Measurements from ENCODE around the gene FOXE1.

The FOXE1 gene

GRCh38 chr9:97863314-97863713 lies 10.3 kb downstream of the FOXE1 start:
- no peaks in the 10 kb centered on the region for H3K36me3 ChIP-seq (ENCODE audit: control insufficient read depth in 2 of 2, insufficient read depth in 1 of 2, low read length in 2 of 2)
- no peaks in the 10 kb centered on the region for H3K9me3 ChIP-seq (ENCODE audit: control insufficient read depth, insufficient read depth, low read depth, low read length)
- POLR2A ChIA-PET: interaction anchor here (1.2 kb wide), 1 partner anchor 10 kb away, joined by 6 read pairs; no protein-coding TSS in a partner anchor
- CTCF ChIA-PET: interaction anchor here (0.8 to 2.5 kb wide), 2 partner anchors 9 to 27 kb away, joined by 4 to 9 read pairs; no protein-coding TSS in a partner anchor
- H3K4me3 ChIP-seq (ENCODE audit: low read depth, low read length): no peak overlapping the region
- no peaks in the 10 kb centered on the region for H3K4me1 ChIP-seq (ENCODE audit: control insufficient read depth, insufficient read depth, low read length)
- no peak overlapping the region for H3K27ac ChIP-seq (ENCODE audit: extremely low read depth, low read depth, low read length)
- no peak for TF ChIP-seq ZNF530 (tag by site-specific recombination; IDR thresholded peaks at IDR 0.05; ENCODE audit: low read depth)
- no peak for TF ChIP-seq BCL11B (tag by site-specific recombination; IDR thresholded peaks at IDR 0.05; ENCODE audit: low read depth)
- TF ChIP-seq ZNF426 (tag by site-specific recombination; IDR thresholded peaks at IDR 0.05): no peak
- TF ChIP-seq ZNF558 (tag by site-specific recombination; IDR thresholded peaks at IDR 0.05): no peak
- TF ChIP-seq ZXDB (tag by site-specific recombination; IDR thresholded peaks at IDR 0.05): no peak
- TF ChIP-seq ZNF311 (tag by site-specific recombination; IDR thresholded peaks at IDR 0.05; ENCODE audit: borderline replicate concordance): no peak
- TF ChIP-seq ZNF214 (tag by site-specific recombination; IDR thresholded peaks at IDR 0.05; ENCODE audit: borderline replicate concordance): no peak
- TF ChIP-seq ZNF114 (tag by site-specific recombination; IDR thresholded peaks at IDR 0.05): no peak
- no peak for TF ChIP-seq ZNF184 (tag by site-specific recombination; IDR thresholded peaks at IDR 0.05)
- no peak for TF ChIP-seq ZNF561 (tag by site-specific recombination; IDR thresholded peaks at IDR 0.05; ENCODE audit: borderline replicate concordance)
- no peak for TF ChIP-seq ZNF121 (tag by site-specific recombination; IDR thresholded peaks at IDR 0.05)
- no peak for TF ChIP-seq ZNF2 (tag by site-specific recombination; IDR thresholded peaks at IDR 0.05)
- TF ChIP-seq ZNF302 (tag by site-specific recombination; IDR thresholded peaks at IDR 0.05; ENCODE audit: low read depth): no peak
- no peak for TF ChIP-seq ZNF548 (tag by site-specific recombination; IDR thresholded peaks at IDR 0.05)
- TF ChIP-seq SETDB1 (IDR thresholded peaks at IDR 0.05; ENCODE audit: insufficient read length, low read length): no peak
- TF ChIP-seq OSR2 (tag by site-specific recombination; IDR thresholded peaks at IDR 0.05): no peak

- no peaks in the 10 kb centered on the region for H3K9me3 ChIP-seq (ENCODE audit: control insufficient read depth, insufficient read depth, low read depth, low read length)
- no peak overlapping the region for H3K4me3 ChIP-seq (ENCODE audit: low read depth, low read length)
- no peaks in the 10 kb centered on the region for H3K36me3 ChIP-seq (ENCODE audit: control insufficient read depth in 2 of 2, insufficient read depth in 1 of 2, low read length in 2 of 2)
- no peak overlapping the region for H3K27ac ChIP-seq (ENCODE audit: extremely low read depth, low read depth, low read length)
- no peaks in the 10 kb centered on the region for H3K4me1 ChIP-seq (ENCODE audit: control insufficient read depth, insufficient read depth, low read length)
- TF ChIP-seq KLF16 (tag by site-specific recombination; IDR thresholded peaks at IDR 0.05): no peak
- TF ChIP-seq SP2 (tag by site-specific recombination; IDR thresholded peaks at IDR 0.05): no peak
- TF ChIP-seq ZNF146 (tag by site-specific recombination; IDR thresholded peaks at IDR 0.05): no peak
- TF ChIP-seq ZNF132 (tag by site-specific recombination; IDR thresholded peaks at IDR 0.05; ENCODE audit: borderline replicate concordance): no peak
- no peak for TF ChIP-seq ZNF114 (tag by site-specific recombination; IDR thresholded peaks at IDR 0.05)
- no peak for TF ChIP-seq ZNF404 (tag by site-specific recombination; IDR thresholded peaks at IDR 0.05)
- no peak for TF ChIP-seq ZNF624 (tag by site-specific recombination; IDR thresholded peaks at IDR 0.05)
- TF ChIP-seq ZNF76 (tag by site-specific recombination; IDR thresholded peaks at IDR 0.05; ENCODE audit: borderline replicate concordance, low read depth): no peak
- no peak for TF ChIP-seq ZNF223 (tag by site-specific recombination; IDR thresholded peaks at IDR 0.05)
- no peak for TF ChIP-seq ZNF530 (tag by site-specific recombination; IDR thresholded peaks at IDR 0.05; ENCODE audit: low read depth)
- TF ChIP-seq BCL11B (tag by site-specific recombination; IDR thresholded peaks at IDR 0.05; ENCODE audit: low read depth): no peak
- TF ChIP-seq ZNF112 (tag by site-specific recombination; IDR thresholded peaks at IDR 0.05): no peak
- TF ChIP-seq BCL6B (tag by site-specific recombination; IDR thresholded peaks at IDR 0.05): no peak
- TF ChIP-seq ZSCAN16 (tag by site-specific recombination; IDR thresholded peaks at IDR 0.05): no peak
- no peak for TF ChIP-seq OVOL3 (tag by site-specific recombination; IDR thresholded peaks at IDR 0.05)
- TF ChIP-seq, protein P1, sequence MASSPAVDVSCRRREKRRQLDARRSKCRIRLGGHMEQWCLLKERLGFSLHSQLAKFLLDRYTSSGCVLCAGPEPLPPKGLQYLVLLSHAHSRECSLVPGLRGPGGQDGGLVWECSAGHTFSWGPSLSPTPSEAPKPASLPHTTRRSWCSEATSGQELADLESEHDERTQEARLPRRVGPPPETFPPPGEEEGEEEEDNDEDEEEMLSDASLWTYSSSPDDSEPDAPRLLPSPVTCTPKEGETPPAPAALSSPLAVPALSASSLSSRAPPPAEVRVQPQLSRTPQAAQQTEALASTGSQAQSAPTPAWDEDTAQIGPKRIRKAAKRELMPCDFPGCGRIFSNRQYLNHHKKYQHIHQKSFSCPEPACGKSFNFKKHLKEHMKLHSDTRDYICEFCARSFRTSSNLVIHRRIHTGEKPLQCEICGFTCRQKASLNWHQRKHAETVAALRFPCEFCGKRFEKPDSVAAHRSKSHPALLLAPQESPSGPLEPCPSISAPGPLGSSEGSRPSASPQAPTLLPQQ (tag by site-specific recombination; IDR thresholded peaks at IDR 0.05): no peak
- no peak for TF ChIP-seq KLF17 (tag by site-specific recombination; IDR thresholded peaks at IDR 0.05)
- TF ChIP-seq ZNF747 (tag by site-specific recombination; IDR thresholded peaks at IDR 0.05): no peak
- CTCF ChIA-PET: interaction anchor here (1.6 to 2.5 kb wide), 2 partner anchors 26 kb away, joined by 7 to 9 read pairs; no protein-coding TSS in a partner anchor
- POLR2A ChIA-PET: no interaction called here
Observed at GRCh38 chr9:97864396-97864795, 11.4 kb downstream of the FOXE1 start.

Data from HEK293 (cell line).